A673 (cell line): ENCODE results near the gene PRKG1.

Experiments
- EZH2 ChIP-seq: fragments of 200-600 bp; sonication (generic); IDR thresholded peaks from 2 replicates; pipeline ENCODE4 v1.6.1; 2017; ENCODE audit warnings: borderline replicate concordance, low read depth, mild to moderate bottlenecking, mixed read lengths, antibody characterized with exemption, low read length; ENCODE audit not compliant: poor library complexity, severe bottlenecking
- TF ChIP-seq, protein P1 (sequence below): fragments of 300-800, 200-600 bp; sonication (generic); conservative IDR thresholded peaks from 2 replicates; pipeline ENCODE4 v1.5.1; 2017; ENCODE audit warnings: low read depth, mild to moderate bottlenecking, antibody characterized with exemption, low read length, moderate library complexity, mixed read lengths

DNA sequence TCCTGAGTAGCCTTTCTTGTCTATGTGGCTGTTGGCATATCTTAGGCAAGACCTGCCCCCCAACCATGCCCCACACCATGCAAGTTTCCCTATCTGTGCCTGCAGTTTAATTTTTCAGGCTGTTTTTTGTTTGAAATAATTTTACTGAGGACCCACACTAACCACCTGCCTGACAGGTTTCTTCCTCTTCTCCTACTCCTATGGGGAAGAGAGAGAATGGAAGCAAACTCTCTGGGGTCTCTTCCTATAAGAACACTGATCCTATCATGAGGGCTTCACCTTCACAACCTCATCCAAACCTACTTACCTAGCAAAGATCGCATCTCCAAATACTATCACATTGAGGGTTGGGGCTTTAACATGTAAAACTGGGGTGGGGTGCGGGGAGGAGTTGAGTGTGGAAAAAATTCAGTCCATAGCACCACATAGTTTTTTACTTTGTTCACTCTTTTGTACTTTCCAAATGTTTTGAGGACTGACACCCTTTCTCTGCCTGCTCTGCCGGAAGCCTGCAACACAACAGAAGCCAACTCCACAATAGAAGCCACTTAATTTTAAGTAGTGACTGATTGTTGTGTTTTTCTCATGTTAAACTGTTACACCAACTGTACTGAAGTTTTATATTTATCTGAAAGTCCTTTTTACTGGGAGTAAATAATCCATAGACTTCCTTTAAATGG is 692.3 kb downstream of the PRKG1 start:
- TF ChIP-seq, protein P1, sequence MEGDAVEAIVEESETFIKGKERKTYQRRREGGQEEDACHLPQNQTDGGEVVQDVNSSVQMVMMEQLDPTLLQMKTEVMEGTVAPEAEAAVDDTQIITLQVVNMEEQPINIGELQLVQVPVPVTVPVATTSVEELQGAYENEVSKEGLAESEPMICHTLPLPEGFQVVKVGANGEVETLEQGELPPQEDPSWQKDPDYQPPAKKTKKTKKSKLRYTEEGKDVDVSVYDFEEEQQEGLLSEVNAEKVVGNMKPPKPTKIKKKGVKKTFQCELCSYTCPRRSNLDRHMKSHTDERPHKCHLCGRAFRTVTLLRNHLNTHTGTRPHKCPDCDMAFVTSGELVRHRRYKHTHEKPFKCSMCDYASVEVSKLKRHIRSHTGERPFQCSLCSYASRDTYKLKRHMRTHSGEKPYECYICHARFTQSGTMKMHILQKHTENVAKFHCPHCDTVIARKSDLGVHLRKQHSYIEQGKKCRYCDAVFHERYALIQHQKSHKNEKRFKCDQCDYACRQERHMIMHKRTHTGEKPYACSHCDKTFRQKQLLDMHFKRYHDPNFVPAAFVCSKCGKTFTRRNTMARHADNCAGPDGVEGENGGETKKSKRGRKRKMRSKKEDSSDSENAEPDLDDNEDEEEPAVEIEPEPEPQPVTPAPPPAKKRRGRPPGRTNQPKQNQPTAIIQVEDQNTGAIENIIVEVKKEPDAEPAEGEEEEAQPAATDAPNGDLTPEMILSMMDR = no peak
- no peak for TF ChIP-seq EZH2
